Measurements from ENCODE around the gene KLHDC3. TPM values are rescaled to one million over a fixed set of nuclear protein-coding genes. Genes with fewer than 3 reads are reported as not detected.

The KLHDC3 gene, protein sequence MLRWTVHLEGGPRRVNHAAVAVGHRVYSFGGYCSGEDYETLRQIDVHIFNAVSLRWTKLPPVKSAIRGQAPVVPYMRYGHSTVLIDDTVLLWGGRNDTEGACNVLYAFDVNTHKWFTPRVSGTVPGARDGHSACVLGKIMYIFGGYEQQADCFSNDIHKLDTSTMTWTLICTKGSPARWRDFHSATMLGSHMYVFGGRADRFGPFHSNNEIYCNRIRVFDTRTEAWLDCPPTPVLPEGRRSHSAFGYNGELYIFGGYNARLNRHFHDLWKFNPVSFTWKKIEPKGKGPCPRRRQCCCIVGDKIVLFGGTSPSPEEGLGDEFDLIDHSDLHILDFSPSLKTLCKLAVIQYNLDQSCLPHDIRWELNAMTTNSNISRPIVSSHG
- 114 TPM for polyA plus RNA-seq (2013, experiment 1 of 2)
- polyA plus RNA-seq (2013, experiment 2 of 2) = 116 TPM

- H3K4me1 ChIP-seq (ENCODE audit: insufficient read depth, low read length) = peaks cover 8% of the 10 kb centered on the region; the same call in 1 of the 2 replicates
- H3K9me3 ChIP-seq (ENCODE audit: insufficient read depth, low read depth, low read length) = no peaks in the 10 kb centered on the region
- under 1% methylated on average over 51 of the region's 51 CpGs for WGBS
- H3K27ac ChIP-seq (ENCODE audit: low read depth, low read length) = peak within 1 kb of the TSS; percentile 82
- no peaks in the 10 kb centered on the region for H3K27me3 ChIP-seq (ENCODE audit: insufficient read depth, low read length)
- H3K4me3 ChIP-seq (ENCODE audit: low read length) = peak within 1 kb of the TSS; percentile 94
- peaks cover 59% of the 10 kb centered on the region for H3K36me3 ChIP-seq (ENCODE audit: insufficient read depth, low read length)
- peak within 1 kb of the TSS; percentile 76 for H3K9ac ChIP-seq (ENCODE audit: low read depth, low read length)
Observed at GRCh38 chr6:43013843-43014433, at the start of gene KLHDC3, which contains the start of gene MEA1. TSS of gene KLHDC3 (plus strand) at chr6:43014249. CDS start at chr6:43017193, 2,944 bp downstream. TSS of gene MEA1 (minus strand) at chr6:43013946. CDS start at chr6:43013813, 133 bp downstream.

GRCh38 chr6:42966571-42966970, 47.5 kb upstream of the KLHDC3 start:
- H3K36me3 ChIP-seq (ENCODE audit: insufficient read depth, low read length) = no peaks in the 10 kb centered on the region
- 91% methylated on average over 7 of the region's 7 CpGs for WGBS

GRCh38 chr6:42967228-42967627, 46.8 kb upstream of the KLHDC3 start:
- Histone ChIP-seq H3K9ac (ENCODE audit: low read depth, low read length) (no peak overlapping the region), H3K27me3 (ENCODE audit: insufficient read depth, low read length) (no peaks in the 10 kb centered on the region), H3K27ac (ENCODE audit: low read depth, low read length) (no peak overlapping the region), H3K36me3 (ENCODE audit: insufficient read depth, low read length) (no peaks in the 10 kb centered on the region), H3K9me3 (ENCODE audit: insufficient read depth, low read depth, low read length) (no peaks in the 10 kb centered on the region), H3K4me3 (ENCODE audit: low read length) (no peak overlapping the region), H3K4me1 (ENCODE audit: insufficient read depth, low read length) (no peaks in the 10 kb centered on the region; the same call in 1 of the 2 replicates)
- WGBS = 93% methylated on average over 11 of the region's 11 CpGs

More at GRCh38 chr6:42966571-42966970, 47.5 kb upstream of the KLHDC3 start:
- Histone ChIP-seq H3K4me1 (ENCODE audit: insufficient read depth, low read length) (no peaks in the 10 kb centered on the region; the same call in 1 of the 2 replicates), H3K27me3 (ENCODE audit: insufficient read depth, low read length) (peaks cover 3% of the 10 kb centered on the region; the same call in 1 of the 2 replicates), H3K4me3 (ENCODE audit: low read length) (no peak overlapping the region), H3K27ac (ENCODE audit: low read depth, low read length) (no peak overlapping the region), H3K9ac (ENCODE audit: low read depth, low read length) (no peak overlapping the region), H3K9me3 (ENCODE audit: insufficient read depth, low read depth, low read length) (no peaks in the 10 kb centered on the region)

- no peak overlapping the region for H3K4me3 ChIP-seq (ENCODE audit: low read length)
- H3K27me3 ChIP-seq (ENCODE audit: insufficient read depth, low read length) = no peaks in the 10 kb centered on the region
- H3K27ac ChIP-seq (ENCODE audit: low read depth, low read length) = no peak overlapping the region
- H3K9me3 ChIP-seq (ENCODE audit: insufficient read depth, low read depth, low read length) = no peaks in the 10 kb centered on the region
- 94% methylated on average over 12 of the region's 12 CpGs for WGBS
- no peaks in the 10 kb centered on the region for H3K36me3 ChIP-seq (ENCODE audit: insufficient read depth, low read length)
- no peak overlapping the region for H3K9ac ChIP-seq (ENCODE audit: low read depth, low read length)
- H3K4me1 ChIP-seq (ENCODE audit: insufficient read depth, low read length) = no peaks in the 10 kb centered on the region; the same call in 1 of the 2 replicates
Observed at GRCh38 chr6:42968126-42968701, 45.8 kb upstream of the KLHDC3 start.

GRCh38 chr6:42968783-42969182, 45.3 kb upstream of the KLHDC3 start:
- no peak overlapping the region for H3K27ac ChIP-seq (ENCODE audit: low read depth, low read length)
- H3K9me3 ChIP-seq (ENCODE audit: insufficient read depth, low read depth, low read length) = no peaks in the 10 kb centered on the region
- H3K4me3 ChIP-seq (ENCODE audit: low read length) = no peak overlapping the region
- no peaks in the 10 kb centered on the region for H3K27me3 ChIP-seq (ENCODE audit: insufficient read depth, low read length)
- 92% methylated on average over 4 of the region's 4 CpGs for WGBS
- H3K4me1 ChIP-seq (ENCODE audit: insufficient read depth, low read length) = no peaks in the 10 kb centered on the region; the same call in 1 of the 2 replicates
- no peaks in the 10 kb centered on the region for H3K36me3 ChIP-seq (ENCODE audit: insufficient read depth, low read length)
- no peak overlapping the region for H3K9ac ChIP-seq (ENCODE audit: low read depth, low read length)

DNA sequence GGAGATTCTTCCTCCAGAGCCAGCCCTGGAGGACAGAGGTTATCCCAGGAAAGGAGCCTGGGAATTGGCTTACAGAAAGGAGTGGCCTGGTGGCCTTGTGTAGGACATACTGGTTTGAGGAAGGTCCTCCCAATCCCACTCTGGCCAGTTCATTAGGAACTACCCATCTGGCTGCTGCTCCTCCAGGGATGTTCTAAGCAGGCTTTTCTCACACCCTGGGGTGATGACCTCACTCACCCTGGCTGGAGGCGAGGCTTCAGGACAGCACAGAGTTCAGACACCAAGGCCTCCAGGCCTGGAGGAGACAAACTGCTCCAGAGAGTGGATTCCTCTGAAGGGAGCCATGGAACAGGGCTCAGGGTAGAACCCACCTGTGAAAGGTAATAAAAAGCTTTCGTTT, 44.6 kb upstream of the KLHDC3 start:
- H3K9me3 ChIP-seq (ENCODE audit: insufficient read depth, low read depth, low read length) = no peaks in the 10 kb centered on the region
- H3K4me1 ChIP-seq (ENCODE audit: insufficient read depth, low read length) = no peaks in the 10 kb centered on the region; the same call in 1 of the 2 replicates
- 82% methylated on average over 2 of the region's 2 CpGs for WGBS
- no peak overlapping the region for H3K4me3 ChIP-seq (ENCODE audit: low read length)
- H3K36me3 ChIP-seq (ENCODE audit: insufficient read depth, low read length) = no peaks in the 10 kb centered on the region
- no peak overlapping the region for H3K27ac ChIP-seq (ENCODE audit: low read depth, low read length)
- no peak overlapping the region for H3K9ac ChIP-seq (ENCODE audit: low read depth, low read length)
- H3K27me3 ChIP-seq (ENCODE audit: insufficient read depth, low read length) = no peaks in the 10 kb centered on the region

GRCh38 chr6:42969934-42970333, 44.1 kb upstream of the KLHDC3 start:
- H3K36me3 ChIP-seq (ENCODE audit: insufficient read depth, low read length) = no peaks in the 10 kb centered on the region
- 88% methylated on average over 4 of the region's 4 CpGs for WGBS
- H3K4me1 ChIP-seq (ENCODE audit: insufficient read depth, low read length) = no peaks in the 10 kb centered on the region; the same call in 1 of the 2 replicates

GRCh38 chr6:42970871-42971612, 43.0 kb upstream of the KLHDC3 start:
- no peaks in the 10 kb centered on the region for H3K36me3 ChIP-seq (ENCODE audit: insufficient read depth, low read length)
- no peaks in the 10 kb centered on the region for H3K9me3 ChIP-seq (ENCODE audit: insufficient read depth, low read depth, low read length)
- H3K4me1 ChIP-seq (ENCODE audit: insufficient read depth, low read length) = no peaks in the 10 kb centered on the region; the same call in 1 of the 2 replicates
- 90% methylated on average over 4 of the region's 4 CpGs for WGBS
- peak overlapping the region; percentile 22; the same call in 1 of the 2 replicates for H3K9ac ChIP-seq (ENCODE audit: low read depth, low read length)
- 0 out of 2 replicates have a peak overlapping the region, but pooled peaks have one; percentile 16 for H3K27ac ChIP-seq (ENCODE audit: low read depth, low read length)
- no peak overlapping the region for H3K4me3 ChIP-seq (ENCODE audit: low read length)
- no peaks in the 10 kb centered on the region for H3K27me3 ChIP-seq (ENCODE audit: insufficient read depth, low read length)

More at GRCh38 chr6:42969934-42970333, 44.1 kb upstream of the KLHDC3 start:
- H3K27ac ChIP-seq (ENCODE audit: low read depth, low read length) = no peak overlapping the region
- H3K9me3 ChIP-seq (ENCODE audit: insufficient read depth, low read depth, low read length) = no peaks in the 10 kb centered on the region
- H3K9ac ChIP-seq (ENCODE audit: low read depth, low read length) = no peak overlapping the region
- H3K4me3 ChIP-seq (ENCODE audit: low read length) = no peak overlapping the region
- no peaks in the 10 kb centered on the region for H3K27me3 ChIP-seq (ENCODE audit: insufficient read depth, low read length)

GRCh38 chr6:42971746-42972327, 42.2 kb upstream of the KLHDC3 start:
- no peaks in the 10 kb centered on the region for H3K27me3 ChIP-seq (ENCODE audit: insufficient read depth, low read length)
- H3K4me1 ChIP-seq (ENCODE audit: insufficient read depth, low read length) = no peaks in the 10 kb centered on the region; the same call in 1 of the 2 replicates
- no peaks in the 10 kb centered on the region for H3K9me3 ChIP-seq (ENCODE audit: insufficient read depth, low read depth, low read length)
- no peaks in the 10 kb centered on the region for H3K36me3 ChIP-seq (ENCODE audit: insufficient read depth, low read length)
- WGBS = 92% methylated on average over 3 of the region's 3 CpGs
- H3K9ac ChIP-seq (ENCODE audit: low read depth, low read length) = no peak overlapping the region
- H3K27ac ChIP-seq (ENCODE audit: low read depth, low read length) = no peak overlapping the region
- H3K4me3 ChIP-seq (ENCODE audit: low read length) = no peak overlapping the region

DNA sequence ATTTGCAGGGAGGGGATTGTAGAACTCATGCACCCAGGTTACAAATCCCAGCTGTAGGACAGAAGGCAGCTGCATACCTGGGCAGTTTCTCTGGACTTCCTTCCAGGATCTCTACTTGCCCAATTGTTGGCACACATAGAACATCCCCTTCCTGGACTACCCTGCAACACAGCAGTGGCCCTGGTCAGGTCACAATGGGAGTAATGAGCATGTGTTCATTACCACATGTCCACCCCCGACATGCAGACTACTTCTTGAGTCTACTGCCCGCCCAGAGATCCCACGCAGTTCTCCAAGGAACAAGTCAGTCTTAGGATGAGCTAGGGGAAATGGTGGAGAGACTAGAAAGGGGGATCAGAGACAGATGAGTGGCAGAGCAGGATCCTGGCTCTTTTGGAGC, 40.1 kb upstream of the KLHDC3 start:
- H3K27ac ChIP-seq (ENCODE audit: low read depth, low read length) = no peak overlapping the region
- H3K9ac ChIP-seq (ENCODE audit: low read depth, low read length) = no peak overlapping the region
- WGBS = 96% methylated on average over 3 of the region's 3 CpGs
- no peaks in the 10 kb centered on the region for H3K27me3 ChIP-seq (ENCODE audit: insufficient read depth, low read length)
- no peaks in the 10 kb centered on the region; the same call in 1 of the 2 replicates for H3K4me1 ChIP-seq (ENCODE audit: insufficient read depth, low read length)
- H3K9me3 ChIP-seq (ENCODE audit: insufficient read depth, low read depth, low read length) = no peaks in the 10 kb centered on the region
- H3K36me3 ChIP-seq (ENCODE audit: insufficient read depth, low read length) = no peaks in the 10 kb centered on the region
- no peak overlapping the region for H3K4me3 ChIP-seq (ENCODE audit: low read length)
